OCI-LY1 (cell line): ENCODE results near the gene ITGB3BP.

Experiments used
- CTCF ChIP-seq: fragments of 200-600 bp; sonication (generic), shearing (Covaris generic); IDR thresholded peaks from 2 replicates; pipeline ENCODE4 v1.5.1; 2017; ENCODE audit warnings: mild to moderate bottlenecking, antibody characterized with exemption, low read length, moderate library complexity, mixed read lengths
- EZH2 ChIP-seq: fragments of 200-600 bp; sonication (generic), shearing (Covaris generic); IDR thresholded peaks from 2 replicates; pipeline ENCODE4 v1.8.0; 2017; ENCODE audit warnings: borderline replicate concordance, mixed run types, mild to moderate bottlenecking, antibody characterized with exemption, low read length, moderate library complexity, mixed read lengths

GRCh38 chr1:63401945-63402344 is 121.1 kb downstream of the ITGB3BP start:
- no peak for TF ChIP-seq CTCF
- no peak for TF ChIP-seq EZH2
